Measurements from ENCODE around the gene BRS3. TPM values are rescaled to one million over a fixed set of nuclear protein-coding genes. Genes with fewer than 3 reads are reported as not detected.

BRS3 gene
- total and polyA plus RNA-seq, 2 donors (not counting 1 experiment from before 2014, with no cell fraction given), result not detected

- Histone ChIP-seq H3K4me1 (ENCODE audit: control insufficient read depth, extremely low read depth, insufficient read depth, low read length) (no peaks in the 10 kb centered on the region), H3K9ac (ENCODE audit: insufficient read depth, low read length) (no peak overlapping the region), H3K27ac (ENCODE audit: insufficient read depth, low read length) (no peak overlapping the region), H3K36me3 (ENCODE audit: control insufficient read depth, insufficient read depth, low read length) (no peaks in the 10 kb centered on the region), H4K20me1 (ENCODE audit: control insufficient read depth, extremely low read depth, insufficient read depth, low read length) (no peaks in the 10 kb centered on the region), H3K4me2 (ENCODE audit: extremely low read depth, insufficient read depth, low read length) (no peak overlapping the region), H3K79me2 (ENCODE audit: control insufficient read depth, insufficient read depth, low read length) (no peaks in the 10 kb centered on the region), H3K27me3 (ENCODE audit: control insufficient read depth, insufficient read depth, low read length) (no peaks in the 10 kb centered on the region), H3K9me3 (ENCODE audit: control insufficient read depth, insufficient read depth, low read depth, low read length) (no peaks in the 10 kb centered on the region), H3K4me3 (replicated peaks in 1 of 4; ENCODE audit: control extremely low read depth in 1 of 4, insufficient read depth in 1 of 4, low read depth in 3 of 4, low read length in 4 of 4) (no peak overlapping the region), H2AFZ (ENCODE audit: low read length) (no peak overlapping the region)
- no peak for TF ChIP-seq CTCF (conservative IDR thresholded peaks at IDR 0.05 in 1 of 2, IDR thresholded peaks at IDR 0.05 in 1 of 2; ENCODE audit: low read depth in 1 of 2, low read length in 2 of 2)
- TF ChIP-seq EZH2 (IDR thresholded peaks at IDR 0.05; ENCODE audit: low read length, missing control alignments), result no peak
- no peak for DNase-seq (ENCODE audit: low read depth in 2 of 2)
Measured at GRCh38 chrX:136473663-136474062, 14.1 kb upstream of the BRS3 start.

DNA sequence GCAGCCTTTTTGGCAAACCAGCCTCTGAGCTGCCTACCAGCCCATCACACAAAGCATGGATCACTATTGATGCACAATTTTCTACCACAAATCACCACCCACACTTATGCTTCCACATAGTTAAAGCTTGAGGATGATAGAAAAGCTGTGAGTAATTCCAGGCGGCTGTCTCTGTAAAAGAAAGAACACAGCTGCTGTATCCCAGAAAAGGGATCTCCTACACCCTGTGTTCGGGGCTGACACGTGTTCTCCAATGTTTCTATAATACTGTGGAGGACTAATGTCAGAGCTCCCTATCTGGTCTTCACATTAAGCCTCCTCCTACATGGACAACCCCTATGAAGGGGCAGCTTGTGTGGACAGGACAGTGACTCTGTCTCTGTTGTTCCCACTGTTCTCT, 12.5 kb upstream of the BRS3 start:
- Histone ChIP-seq H3K9ac (ENCODE audit: insufficient read depth, low read length) (no peak overlapping the region), H3K27ac (ENCODE audit: insufficient read depth, low read length) (no peak overlapping the region), H3K4me3 (replicated peaks in 1 of 4; ENCODE audit: control extremely low read depth in 1 of 4, insufficient read depth in 1 of 4, low read depth in 3 of 4, low read length in 4 of 4) (no peak overlapping the region), H3K27me3 (ENCODE audit: control insufficient read depth, insufficient read depth, low read length) (no peaks in the 10 kb centered on the region), H3K79me2 (ENCODE audit: control insufficient read depth, insufficient read depth, low read length) (no peaks in the 10 kb centered on the region), H4K20me1 (ENCODE audit: control insufficient read depth, extremely low read depth, insufficient read depth, low read length) (no peaks in the 10 kb centered on the region), H2AFZ (ENCODE audit: low read length) (no peak overlapping the region), H3K9me3 (ENCODE audit: control insufficient read depth, insufficient read depth, low read depth, low read length) (no peaks in the 10 kb centered on the region), H3K4me1 (ENCODE audit: control insufficient read depth, extremely low read depth, insufficient read depth, low read length) (no peaks in the 10 kb centered on the region), H3K4me2 (ENCODE audit: extremely low read depth, insufficient read depth, low read length) (no peak overlapping the region), H3K36me3 (ENCODE audit: control insufficient read depth, insufficient read depth, low read length) (no peaks in the 10 kb centered on the region)
- no peak for DNase-seq (ENCODE audit: low read depth in 2 of 2)
- no peak for TF ChIP-seq EZH2 (IDR thresholded peaks at IDR 0.05; ENCODE audit: low read length, missing control alignments)
- no peak for TF ChIP-seq CTCF (conservative IDR thresholded peaks at IDR 0.05 in 1 of 2, IDR thresholded peaks at IDR 0.05 in 1 of 2; ENCODE audit: low read depth in 1 of 2, low read length in 2 of 2)

- Histone ChIP-seq H3K36me3 (ENCODE audit: control insufficient read depth, insufficient read depth, low read length) (no peaks in the 10 kb centered on the region), H3K27ac (ENCODE audit: insufficient read depth, low read length) (no peak overlapping the region), H3K4me2 (ENCODE audit: extremely low read depth, insufficient read depth, low read length) (no peak overlapping the region), H3K4me1 (ENCODE audit: control insufficient read depth, extremely low read depth, insufficient read depth, low read length) (no peaks in the 10 kb centered on the region), H3K9ac (ENCODE audit: insufficient read depth, low read length) (no peak overlapping the region), H3K27me3 (ENCODE audit: control insufficient read depth, insufficient read depth, low read length) (no peaks in the 10 kb centered on the region), H3K9me3 (ENCODE audit: control insufficient read depth, insufficient read depth, low read depth, low read length) (no peaks in the 10 kb centered on the region), H3K4me3 (replicated peaks in 1 of 4; ENCODE audit: control extremely low read depth in 1 of 4, insufficient read depth in 1 of 4, low read depth in 3 of 4, low read length in 4 of 4) (no peak overlapping the region), H2AFZ (ENCODE audit: low read length) (no peak overlapping the region), H3K79me2 (ENCODE audit: control insufficient read depth, insufficient read depth, low read length) (no peaks in the 10 kb centered on the region), H4K20me1 (ENCODE audit: control insufficient read depth, extremely low read depth, insufficient read depth, low read length) (no peaks in the 10 kb centered on the region)
- no peak for TF ChIP-seq CTCF (conservative IDR thresholded peaks at IDR 0.05 in 1 of 2, IDR thresholded peaks at IDR 0.05 in 1 of 2; ENCODE audit: low read depth in 1 of 2, low read length in 2 of 2)
- TF ChIP-seq EZH2 (IDR thresholded peaks at IDR 0.05; ENCODE audit: low read length, missing control alignments), result no peak
- DNase-seq (ENCODE audit: low read depth in 2 of 2), result no peak
Measured at GRCh38 chrX:136476501-136476900, 11.2 kb upstream of the BRS3 start.
